Measurements from ENCODE around the gene TIAM2. TPM values are rescaled to one million over a fixed set of nuclear protein-coding genes. Genes with fewer than 3 reads are reported as not detected.

TIAM2 gene
- total RNA-seq, 1 donor from 2014 or later: 6.2 TPM

DNA sequence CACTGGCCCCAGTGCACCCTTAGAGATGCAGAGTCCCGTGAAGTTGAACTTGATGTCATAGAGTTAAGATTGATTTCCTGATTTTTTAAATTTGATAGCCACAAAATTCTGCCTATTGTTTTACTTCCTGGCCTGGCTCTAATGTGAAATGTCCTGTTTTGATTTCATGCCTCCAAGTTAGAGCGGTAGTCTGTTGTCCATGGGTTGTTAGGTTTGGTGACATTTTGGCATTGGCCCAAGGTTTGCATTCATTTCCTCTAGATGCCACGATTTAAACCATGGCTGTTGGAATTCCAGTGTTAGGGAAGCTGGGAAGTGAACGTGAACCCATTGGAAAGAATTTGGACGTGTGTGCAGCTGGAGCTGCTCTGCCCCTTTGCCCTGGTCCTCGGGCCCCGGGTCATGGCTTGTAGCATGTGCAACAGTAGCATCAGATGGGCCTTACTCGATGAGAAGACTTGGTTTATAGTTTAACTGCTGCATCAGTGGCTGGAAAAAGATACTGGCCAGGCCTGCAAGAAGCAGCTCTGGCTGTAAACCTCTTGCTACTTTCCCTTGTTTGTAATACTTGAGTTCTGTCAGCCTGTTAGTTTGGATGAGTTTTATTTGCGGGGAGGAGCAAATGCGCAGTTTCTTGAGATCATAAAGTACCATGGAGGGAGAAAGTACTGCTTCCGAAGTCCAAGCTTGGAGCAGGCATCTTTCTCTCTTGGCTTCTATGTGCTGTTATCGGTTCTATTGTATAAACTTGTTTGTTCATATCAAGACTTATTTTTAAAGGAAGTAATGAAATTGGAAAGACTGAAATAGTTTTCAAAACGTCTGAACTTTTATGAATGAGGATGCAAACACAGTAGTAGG lies 147.3 kb downstream of the TIAM2 start:
- intact Hi-C loops (cut with DNase I): no loop called here
- no peak for ATAC-seq
- H3K4me1 ChIP-seq: peaks cover 4% of the 10 kb centered on the region
- peak overlapping the region; percentile 32 for H3K27ac ChIP-seq
- no peaks in the 10 kb centered on the region for H3K36me3 ChIP-seq
- H3K9me3 ChIP-seq: no peaks in the 10 kb centered on the region
- DNase-seq: no peak
- H3K4me3 ChIP-seq: peak overlapping the region; percentile 11
- TF ChIP-seq, protein P1, sequence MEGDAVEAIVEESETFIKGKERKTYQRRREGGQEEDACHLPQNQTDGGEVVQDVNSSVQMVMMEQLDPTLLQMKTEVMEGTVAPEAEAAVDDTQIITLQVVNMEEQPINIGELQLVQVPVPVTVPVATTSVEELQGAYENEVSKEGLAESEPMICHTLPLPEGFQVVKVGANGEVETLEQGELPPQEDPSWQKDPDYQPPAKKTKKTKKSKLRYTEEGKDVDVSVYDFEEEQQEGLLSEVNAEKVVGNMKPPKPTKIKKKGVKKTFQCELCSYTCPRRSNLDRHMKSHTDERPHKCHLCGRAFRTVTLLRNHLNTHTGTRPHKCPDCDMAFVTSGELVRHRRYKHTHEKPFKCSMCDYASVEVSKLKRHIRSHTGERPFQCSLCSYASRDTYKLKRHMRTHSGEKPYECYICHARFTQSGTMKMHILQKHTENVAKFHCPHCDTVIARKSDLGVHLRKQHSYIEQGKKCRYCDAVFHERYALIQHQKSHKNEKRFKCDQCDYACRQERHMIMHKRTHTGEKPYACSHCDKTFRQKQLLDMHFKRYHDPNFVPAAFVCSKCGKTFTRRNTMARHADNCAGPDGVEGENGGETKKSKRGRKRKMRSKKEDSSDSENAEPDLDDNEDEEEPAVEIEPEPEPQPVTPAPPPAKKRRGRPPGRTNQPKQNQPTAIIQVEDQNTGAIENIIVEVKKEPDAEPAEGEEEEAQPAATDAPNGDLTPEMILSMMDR (IDR thresholded peaks at IDR 0.05): no peak
- no peaks in the 10 kb centered on the region for H3K27me3 ChIP-seq

DNA sequence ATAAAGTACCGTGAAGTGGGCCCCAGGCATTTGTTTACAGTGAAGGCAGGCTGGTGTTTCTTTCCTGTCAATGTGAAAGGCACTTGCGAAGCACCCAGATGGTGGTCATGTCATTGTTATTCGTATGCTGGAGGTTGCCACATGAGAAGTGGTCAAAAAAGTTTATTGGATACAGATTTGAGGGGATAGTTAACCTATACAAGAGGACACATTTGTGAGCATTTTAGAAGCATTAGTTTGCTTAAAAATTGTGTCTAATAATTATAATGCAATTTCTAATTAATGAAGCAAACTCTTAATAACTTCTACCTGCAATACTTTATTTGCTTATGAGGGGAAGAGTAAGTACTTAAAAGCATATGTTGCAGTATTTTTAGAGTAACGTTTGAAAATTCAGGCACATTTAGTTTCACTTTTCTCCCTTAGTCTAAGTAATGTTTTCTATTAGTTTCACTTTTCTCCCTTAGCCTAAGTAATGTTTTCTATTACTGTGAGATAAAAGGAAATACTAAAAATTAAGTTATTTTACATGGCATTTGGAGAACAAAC lies 148.0 kb downstream of the TIAM2 start:
- Histone ChIP-seq H3K4me1 (peaks cover 4% of the 10 kb centered on the region), H3K27me3 (no peaks in the 10 kb centered on the region), H3K4me3 (peak overlapping the region; percentile 11), H3K27ac (peak overlapping the region; percentile 49), H3K36me3 (no peaks in the 10 kb centered on the region), H3K9me3 (no peaks in the 10 kb centered on the region)
- DNase-seq (no peak), ATAC-seq (no peak)
- intact Hi-C loops (cut with DNase I): no loop called here
- TF ChIP-seq, protein P1 (IDR thresholded peaks at IDR 0.05): no peak

GRCh38 chr6:155143578-155144106 lies 148.5 kb downstream of the TIAM2 start:
- H3K36me3 ChIP-seq: no peaks in the 10 kb centered on the region
- intact Hi-C loops (cut with DNase I): no loop called here
- no peaks in the 10 kb centered on the region for H3K9me3 ChIP-seq
- DNase-seq (no peak), ATAC-seq (no peak)
- peaks cover 4% of the 10 kb centered on the region for H3K4me1 ChIP-seq
- TF ChIP-seq, protein P1 (IDR thresholded peaks at IDR 0.05): no peak
- H3K27ac ChIP-seq: peak overlapping the region; percentile 49
- H3K27me3 ChIP-seq: no peaks in the 10 kb centered on the region
- H3K4me3 ChIP-seq: peak overlapping the region; percentile 11

DNA sequence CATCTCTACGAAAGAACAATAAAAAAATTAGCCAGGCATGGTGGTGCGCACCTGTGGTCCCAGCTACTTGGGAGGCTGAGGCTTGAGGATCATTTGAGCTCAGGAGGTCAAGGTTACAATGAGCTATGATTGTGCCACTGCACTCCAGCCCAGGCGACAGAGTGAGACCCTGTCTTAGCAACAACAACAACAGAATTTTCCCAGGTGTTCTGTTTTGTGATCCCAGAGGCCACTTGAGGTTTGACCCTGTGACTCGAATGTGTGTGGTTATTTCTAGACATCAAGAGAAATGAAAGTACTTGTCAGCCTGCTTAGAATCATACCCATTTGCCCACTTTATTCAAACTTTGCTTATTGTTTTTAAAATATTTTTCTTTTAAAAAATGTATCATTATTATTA lies 151.1 kb downstream of the TIAM2 start:
- no peak for ATAC-seq
- no peaks in the 10 kb centered on the region for H3K27me3 ChIP-seq
- intact Hi-C loops (cut with DNase I): no loop called here

DNA sequence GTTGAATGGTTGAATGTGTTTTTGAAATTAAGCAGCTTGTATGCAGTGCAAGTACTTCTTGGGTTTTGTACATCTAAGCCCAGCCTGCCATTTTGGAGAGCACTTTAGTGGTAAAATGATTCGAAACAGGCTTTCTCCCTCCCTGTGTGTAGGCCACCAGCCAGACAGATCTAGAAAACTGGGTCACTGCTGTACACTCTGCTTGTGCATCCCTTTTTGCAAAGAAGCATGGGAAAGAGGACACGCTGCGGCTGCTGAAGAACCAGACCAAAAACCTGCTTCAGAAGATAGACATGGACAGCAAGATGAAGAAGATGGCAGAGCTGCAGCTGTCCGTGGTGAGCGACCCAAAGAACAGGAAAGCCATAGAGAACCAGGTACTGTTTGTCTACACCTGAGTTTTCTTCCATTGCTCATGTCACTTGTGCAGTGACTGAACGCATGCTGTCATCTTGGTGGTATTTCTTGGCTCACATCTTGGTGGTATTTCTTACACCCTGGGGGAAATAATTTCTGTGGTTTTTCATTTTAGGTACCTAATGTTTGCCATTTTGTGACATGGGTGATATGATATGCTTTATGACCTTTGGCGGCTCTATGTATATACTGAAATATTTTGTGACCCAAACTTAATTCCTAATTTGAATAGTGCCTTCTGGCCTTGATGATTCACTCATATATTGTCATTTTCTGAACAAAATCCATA lies 153.0 kb downstream of the TIAM2 start:
- Histone ChIP-seq H3K36me3 (no peaks in the 10 kb centered on the region), H3K4me3 (no peak overlapping the region), H3K9me3 (no peaks in the 10 kb centered on the region), H3K27ac (no peak overlapping the region), H3K27me3 (no peaks in the 10 kb centered on the region), H3K4me1 (no peaks in the 10 kb centered on the region)
- no peak for DNase-seq
- no peak for ATAC-seq
- intact Hi-C loops (cut with DNase I): no loop called here
- TF ChIP-seq, protein P1 (IDR thresholded peaks at IDR 0.05): no peak

More for the DNA sequence above, 151.1 kb downstream of the TIAM2 start:
- Histone ChIP-seq H3K4me1 (peaks cover 4% of the 10 kb centered on the region), H3K27ac (no peak overlapping the region), H3K36me3 (no peaks in the 10 kb centered on the region), H3K9me3 (no peaks in the 10 kb centered on the region), H3K4me3 (no peak overlapping the region)
- TF ChIP-seq, protein P1 (IDR thresholded peaks at IDR 0.05): no peak
- no peak for DNase-seq
